ENCODE measurements around the gene LCN15.

DNA sequence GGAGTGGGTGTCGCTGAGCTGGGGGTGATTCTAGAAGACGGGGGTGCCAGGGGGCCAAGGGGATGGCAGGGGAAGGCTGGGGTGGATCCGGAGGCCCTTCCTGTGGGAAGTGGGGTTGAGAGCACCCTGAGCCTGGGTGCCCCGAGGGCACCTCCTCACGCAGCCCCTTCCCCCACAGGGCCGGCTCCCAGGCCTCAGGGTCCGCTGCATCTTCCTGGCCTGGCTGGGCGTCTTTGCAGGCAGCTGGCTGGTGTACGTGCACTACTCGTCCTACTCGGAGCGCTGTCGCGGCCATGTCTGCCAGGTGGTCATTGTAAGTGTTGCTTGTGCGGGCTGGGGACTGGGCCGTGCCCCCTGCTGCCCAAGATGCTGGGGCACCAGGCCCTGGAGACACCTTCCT is 46.9 kb downstream of the LCN15 start:
- TF ChIP-seq EZH2 (IDR thresholded peaks at IDR 0.05; ENCODE audit: borderline replicate concordance, insufficient read depth, low read length, poor library complexity, severe bottlenecking), result no peak
- TF ChIP-seq, protein P1, sequence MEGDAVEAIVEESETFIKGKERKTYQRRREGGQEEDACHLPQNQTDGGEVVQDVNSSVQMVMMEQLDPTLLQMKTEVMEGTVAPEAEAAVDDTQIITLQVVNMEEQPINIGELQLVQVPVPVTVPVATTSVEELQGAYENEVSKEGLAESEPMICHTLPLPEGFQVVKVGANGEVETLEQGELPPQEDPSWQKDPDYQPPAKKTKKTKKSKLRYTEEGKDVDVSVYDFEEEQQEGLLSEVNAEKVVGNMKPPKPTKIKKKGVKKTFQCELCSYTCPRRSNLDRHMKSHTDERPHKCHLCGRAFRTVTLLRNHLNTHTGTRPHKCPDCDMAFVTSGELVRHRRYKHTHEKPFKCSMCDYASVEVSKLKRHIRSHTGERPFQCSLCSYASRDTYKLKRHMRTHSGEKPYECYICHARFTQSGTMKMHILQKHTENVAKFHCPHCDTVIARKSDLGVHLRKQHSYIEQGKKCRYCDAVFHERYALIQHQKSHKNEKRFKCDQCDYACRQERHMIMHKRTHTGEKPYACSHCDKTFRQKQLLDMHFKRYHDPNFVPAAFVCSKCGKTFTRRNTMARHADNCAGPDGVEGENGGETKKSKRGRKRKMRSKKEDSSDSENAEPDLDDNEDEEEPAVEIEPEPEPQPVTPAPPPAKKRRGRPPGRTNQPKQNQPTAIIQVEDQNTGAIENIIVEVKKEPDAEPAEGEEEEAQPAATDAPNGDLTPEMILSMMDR (IDR thresholded peaks at IDR 0.05; ENCODE audit: poor library complexity, severe bottlenecking), result no peak
- no peak for TF ChIP-seq POLR2AphosphoS5 (IDR thresholded peaks at IDR 0.05)
- no peak for TF ChIP-seq SMC3 (conservative IDR thresholded peaks at IDR 0.05; ENCODE audit: poor library complexity)
- TF ChIP-seq, protein P2, sequence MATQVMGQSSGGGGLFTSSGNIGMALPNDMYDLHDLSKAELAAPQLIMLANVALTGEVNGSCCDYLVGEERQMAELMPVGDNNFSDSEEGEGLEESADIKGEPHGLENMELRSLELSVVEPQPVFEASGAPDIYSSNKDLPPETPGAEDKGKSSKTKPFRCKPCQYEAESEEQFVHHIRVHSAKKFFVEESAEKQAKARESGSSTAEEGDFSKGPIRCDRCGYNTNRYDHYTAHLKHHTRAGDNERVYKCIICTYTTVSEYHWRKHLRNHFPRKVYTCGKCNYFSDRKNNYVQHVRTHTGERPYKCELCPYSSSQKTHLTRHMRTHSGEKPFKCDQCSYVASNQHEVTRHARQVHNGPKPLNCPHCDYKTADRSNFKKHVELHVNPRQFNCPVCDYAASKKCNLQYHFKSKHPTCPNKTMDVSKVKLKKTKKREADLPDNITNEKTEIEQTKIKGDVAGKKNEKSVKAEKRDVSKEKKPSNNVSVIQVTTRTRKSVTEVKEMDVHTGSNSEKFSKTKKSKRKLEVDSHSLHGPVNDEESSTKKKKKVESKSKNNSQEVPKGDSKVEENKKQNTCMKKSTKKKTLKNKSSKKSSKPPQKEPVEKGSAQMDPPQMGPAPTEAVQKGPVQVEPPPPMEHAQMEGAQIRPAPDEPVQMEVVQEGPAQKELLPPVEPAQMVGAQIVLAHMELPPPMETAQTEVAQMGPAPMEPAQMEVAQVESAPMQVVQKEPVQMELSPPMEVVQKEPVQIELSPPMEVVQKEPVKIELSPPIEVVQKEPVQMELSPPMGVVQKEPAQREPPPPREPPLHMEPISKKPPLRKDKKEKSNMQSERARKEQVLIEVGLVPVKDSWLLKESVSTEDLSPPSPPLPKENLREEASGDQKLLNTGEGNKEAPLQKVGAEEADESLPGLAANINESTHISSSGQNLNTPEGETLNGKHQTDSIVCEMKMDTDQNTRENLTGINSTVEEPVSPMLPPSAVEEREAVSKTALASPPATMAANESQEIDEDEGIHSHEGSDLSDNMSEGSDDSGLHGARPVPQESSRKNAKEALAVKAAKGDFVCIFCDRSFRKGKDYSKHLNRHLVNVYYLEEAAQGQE (IDR thresholded peaks at IDR 0.05; ENCODE audit: borderline replicate concordance), result no peak
